Keratinocyte (primary cell): ENCODE measurements around the gene CNN2. TPM values are rescaled to one million over a fixed set of nuclear protein-coding genes. Genes with fewer than 3 reads are reported as not detected.

ENCODE experiments used
- DNase-seq: peaks from one replicate; pipeline ENCODE4 v3.0.0-alpha.2; 2011; ENCODE audit warnings: low read depth, missing footprints, low spot score
- FAIRE-seq: peaks from 2 replicates; lab custom pipeline; 2011; peaks lifted over from hg19 to GRCh38; lab: Jason Lieb, UNC
- H2AFZ ChIP-seq: 2 replicates; pipeline ENCODE4 v1.6.0; 2012; ENCODE audit warnings: low read length, control low read depth, inconsistent platforms; ENCODE audit not compliant: control insufficient read depth
- H3K27ac ChIP-seq: 2 replicates; pipeline ENCODE4 v1.5.1; 2011; ENCODE audit warnings: low read length; ENCODE audit not compliant: control insufficient read depth, insufficient read depth
- H3K27me3 ChIP-seq: 3 replicates; pipeline ENCODE4 v1.6.0; 2011; ENCODE audit warnings: low read length; ENCODE audit not compliant: control insufficient read depth, insufficient read depth; ENCODE audit errors: extremely low read depth
- H3K36me3 ChIP-seq, 2 experiments: 2 replicates in 1 of 2; 3 replicates in 1 of 2; pipeline ENCODE4 v1.5.1; 2011; ENCODE audit warnings: low read length in 2 of 2, mild to moderate bottlenecking in 1 of 2; ENCODE audit not compliant: control insufficient read depth in 2 of 2, insufficient read depth in 2 of 2; ENCODE audit errors: extremely low read depth in 1 of 2
- H3K4me1 ChIP-seq: 3 replicates; pipeline ENCODE4 v1.5.1; 2011; ENCODE audit warnings: low read length; ENCODE audit not compliant: control insufficient read depth, insufficient read depth; ENCODE audit errors: extremely low read depth
- H3K4me2 ChIP-seq: 3 replicates; pipeline ENCODE4 v1.6.0; 2011; ENCODE audit warnings: low read depth, low read length; ENCODE audit not compliant: control insufficient read depth, insufficient read depth; ENCODE audit errors: extremely low read depth
- H3K4me3 ChIP-seq, 3 experiments: fragments of 200-600 bp in 1 of 3; sonication (generic) in 1 of 3; 2 replicates in 2 of 3; 3 replicates in 1 of 3; pipeline ENCODE4 v1.5.1; 2011 to 2016; ENCODE audit warnings: low read length in 3 of 3, mild to moderate bottlenecking in 3 of 3, control low read depth in 2 of 3, inconsistent platforms in 1 of 3, low read depth in 1 of 3, mixed read lengths in 1 of 3, mixed run types in 1 of 3, moderate library complexity in 1 of 3; ENCODE audit not compliant: control insufficient read depth in 2 of 3, insufficient read depth in 2 of 3; ENCODE audit errors: extremely low read depth in 1 of 3
- H3K79me2 ChIP-seq: 2 replicates; pipeline ENCODE4 v1.6.0; 2012; ENCODE audit warnings: low read length; ENCODE audit not compliant: control insufficient read depth, insufficient read depth
- H3K9ac ChIP-seq: 3 replicates; pipeline ENCODE4 v1.6.0; 2011; ENCODE audit warnings: low read length; ENCODE audit not compliant: control insufficient read depth, insufficient read depth; ENCODE audit errors: extremely low read depth
- H3K9me1 ChIP-seq: 3 replicates; pipeline ENCODE4 v1.6.0; 2011; ENCODE audit warnings: low read length; ENCODE audit not compliant: control insufficient read depth, insufficient read depth; ENCODE audit errors: extremely low read depth
- H3K9me3 ChIP-seq: 2 replicates; pipeline ENCODE4 v1.5.1; 2012; ENCODE audit warnings: low read depth, low read length; ENCODE audit not compliant: control insufficient read depth
- H4K20me1 ChIP-seq: 3 replicates; pipeline ENCODE4 v1.6.0; 2011; ENCODE audit warnings: low read length; ENCODE audit not compliant: control insufficient read depth, insufficient read depth; ENCODE audit errors: extremely low read depth
- CTCF ChIP-seq, 3 experiments: IDR thresholded peaks in 1 of 3; conservative IDR thresholded peaks in 1 of 3; optimal IDR thresholded peaks in 1 of 3; 2 replicates in 2 of 3; 3 replicates in 1 of 3; pipeline versions ENCODE3 to v1.5.1; 2011; ENCODE audit warnings: low read length in 3 of 3, mild to moderate bottlenecking in 3 of 3, moderate library complexity in 2 of 3, control low read depth in 1 of 3, inconsistent platforms in 1 of 3; ENCODE audit not compliant: insufficient read depth in 2 of 3; ENCODE audit errors: extremely low read depth in 1 of 3
- EZH2 ChIP-seq: IDR thresholded peaks from one replicate; pipeline ENCODE4 v1.6.1; 2012; ENCODE audit warnings: inconsistent platforms, mild to moderate bottlenecking, low read length, moderate library complexity
- dilution Hi-C: fragments of 300-500 bp; cut with MboI; formaldehyde crosslinking; loops from one replicate; pipeline ENCODE4 v1.7.0; 2020; ENCODE audit warnings: low sequenced_read_pairs; ENCODE audit not compliant: extremely low pct_ligation_motif_present
- polyA plus RNA-seq, 5 experiments: library from polyadenylated mRNA; depleted of rRNA in 3 of 5; stranded (reverse) in 3 of 5; stranded (forward) in 1 of 5; unstranded in 1 of 5; fragments of >200 nt; gene quantifications; 1 replicate in 1 of 5; 2 replicates in 3 of 5; 3 replicates in 1 of 5; pipeline versions ENCODE4 v1.2.1 to v1.2.3, GENCODE V29; 2011 to 2012; ENCODE audit warnings: missing spikeins in 2 of 5, low read depth in 1 of 5, low replicate concordance in 1 of 5

CNN2 gene
- polyA plus RNA-seq, 1 donor (not counting 4 experiments of a cell fraction or from before 2014, with no cell fraction given): 136 TPM

- Histone ChIP-seq H4K20me1 (no peaks in the 10 kb centered on the region), H3K9ac (no peak overlapping the region), H3K9me1 (no peaks in the 10 kb centered on the region), H3K79me2 (no peaks in the 10 kb centered on the region), H3K4me3 (no peak overlapping the region), H3K27ac (no peak overlapping the region), H3K36me3 (peaks cover 0 to 8% of the 10 kb centered on the region in 2 experiments), H3K4me2 (no peak overlapping the region), H3K27me3 (no peaks in the 10 kb centered on the region), H3K4me1 (no peaks in the 10 kb centered on the region), H3K9me3 (no peaks in the 10 kb centered on the region), H2AFZ (no peak overlapping the region)
- TF ChIP-seq EZH2: no peak
- no peak for TF ChIP-seq CTCF (optimal IDR thresholded peaks at IDR 0.05 in 1 of 3, IDR thresholded peaks at IDR 0.05 in 1 of 3, conservative IDR thresholded peaks at IDR 0.05 in 1 of 3; ENCODE audit: extremely low read depth in 1 of 3, insufficient read depth in 2 of 3, low read length in 3 of 3)
- dilution Hi-C loops: no loop called here
- FAIRE-seq (no peak), DNase-seq (no peak)
Observed at GRCh38 chr19:1049106-1049505, 22.7 kb downstream of the CNN2 start.

- DNase-seq: no peak
- dilution Hi-C loops: no loop called here
- Histone ChIP-seq H3K9ac (no peak overlapping the region), H3K4me3 (no peak overlapping the region), H3K4me1 (no peaks in the 10 kb centered on the region), H3K9me3 (no peaks in the 10 kb centered on the region), H3K36me3 (peaks cover 0 to 11% of the 10 kb centered on the region in 2 experiments), H3K4me2 (no peak overlapping the region), H3K79me2 (no peaks in the 10 kb centered on the region), H3K9me1 (no peaks in the 10 kb centered on the region), H2AFZ (no peak overlapping the region), H3K27ac (no peak overlapping the region), H4K20me1 (no peaks in the 10 kb centered on the region), H3K27me3 (no peaks in the 10 kb centered on the region)
- no peak for TF ChIP-seq EZH2
- no peak for TF ChIP-seq CTCF (optimal IDR thresholded peaks at IDR 0.05 in 1 of 3, IDR thresholded peaks at IDR 0.05 in 1 of 3, conservative IDR thresholded peaks at IDR 0.05 in 1 of 3; ENCODE audit: extremely low read depth in 1 of 3, insufficient read depth in 2 of 3, low read length in 3 of 3)
- no peak for FAIRE-seq
Observed at GRCh38 chr19:1049800-1050199, 23.4 kb downstream of the CNN2 start.
